SK-N-MC (cell line): ENCODE data around the gene CGB2.

Experiments used
- EZH2 ChIP-seq: fragments of 200-600 bp; sonication (generic); IDR thresholded peaks from one replicate; pipeline ENCODE4 v1.6.1; 2017; ENCODE audit warnings: antibody characterized with exemption
- FOXP2 ChIP-seq: optimal IDR thresholded peaks from 2 replicates; pipeline ENCODE3; 2011; ENCODE audit warnings: mild to moderate bottlenecking, moderate library complexity; ENCODE audit not compliant: insufficient read depth; ENCODE audit errors: extremely low read length, control extremely low read depth
- POLR2AphosphoS5 ChIP-seq: IDR thresholded peaks from 2 replicates; pipeline ENCODE4 v1.6.1; 2012; ENCODE audit warnings: mild to moderate bottlenecking, low read depth, low read length, borderline replicate concordance

DNA sequence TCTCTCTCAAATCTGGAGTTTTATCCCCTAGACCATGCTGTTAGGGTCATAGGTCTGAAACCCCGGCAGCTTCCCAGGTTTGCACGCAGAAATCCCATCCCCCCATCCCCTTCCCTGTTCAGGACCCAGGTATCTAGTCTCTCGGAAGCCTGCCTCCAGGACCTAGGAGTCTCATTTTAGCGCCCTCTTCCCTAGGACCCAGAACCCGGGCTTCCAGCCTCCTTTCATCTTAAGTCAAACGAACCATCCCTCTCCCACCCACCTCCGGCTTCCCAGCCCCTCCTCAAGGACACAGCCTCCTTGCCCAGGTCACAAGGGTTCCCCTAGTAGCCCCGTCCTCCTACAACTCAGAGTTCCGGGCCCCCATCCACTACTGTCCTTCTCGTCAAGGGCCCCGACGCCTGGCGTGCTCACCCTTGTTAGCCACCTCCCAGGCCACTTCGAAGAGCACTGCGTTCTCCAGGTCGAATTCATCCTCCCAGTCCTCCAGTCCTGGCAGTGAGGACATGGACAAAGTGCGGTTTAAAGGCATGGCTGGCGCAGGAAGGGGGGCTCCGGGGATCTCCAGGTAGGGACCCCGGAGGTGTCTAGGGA is 39.0 kb upstream of the CGB2 start:
- TF ChIP-seq POLR2AphosphoS5 (no peak), EZH2 (no peak), FOXP2 (no peak)
